Measurements from ENCODE around the gene OXER1. TPM values are rescaled to one million over a fixed set of nuclear protein-coding genes. Genes with fewer than 3 reads are reported as not detected.

Gene OXER1
- total and polyA plus RNA-seq, 2 of the 13 experiments (the other 11 are each of a cell fraction or from before 2014, with no cell fraction given): 8.0 to 9.0 TPM

- TF ChIP-seq ZBTB33 (CRISPR knock-in tag; IDR thresholded peaks at IDR 0.05) (no peak), HOXA5 (CRISPR knock-in tag; IDR thresholded peaks at IDR 0.05) (peak; percentile 92), NFE2L1 (CRISPR knock-in tag; IDR thresholded peaks at IDR 0.05; ENCODE audit: borderline replicate concordance) (no peak; the same call in 1 of the 2 replicates), ZNF12 (CRISPR knock-in tag; IDR thresholded peaks at IDR 0.05) (peak; percentile 93), SP1 (IDR thresholded peaks at IDR 0.05) (no peak), SP1 (CRISPR knock-in tag; IDR thresholded peaks at IDR 0.05) (peak; percentile 39), KDM1A (CRISPR knock-in tag; IDR thresholded peaks at IDR 0.05) (peak; percentile 68; the same call in 1 of the 2 replicates), HNF4G (IDR thresholded peaks at IDR 0.05; ENCODE audit: borderline replicate concordance, low read depth, low read length) (peak; percentile 20; the same call in 1 of the 2 replicates), HNF4G (CRISPR knock-in tag; IDR thresholded peaks at IDR 0.05; ENCODE audit: borderline replicate concordance, low read depth) (peak; percentile 82), MEIS2 (CRISPR knock-in tag; IDR thresholded peaks at IDR 0.05) (peak; percentile 89), FOXP1 (IDR thresholded peaks at IDR 0.05) (no peak), FOXP1 (CRISPR knock-in tag; IDR thresholded peaks at IDR 0.05) (0 out of 2 replicates have a peak, but pooled peaks have one; percentile 38), ZNF660 (CRISPR knock-in tag; IDR thresholded peaks at IDR 0.05; ENCODE audit: borderline replicate concordance, low read depth) (peak; percentile 41; the same call in 1 of the 2 replicates), BRCA1 (CRISPR knock-in tag; IDR thresholded peaks at IDR 0.05) (peak; percentile 96; the same call in 1 of the 2 replicates), SAP130 (CRISPR knock-in tag; IDR thresholded peaks at IDR 0.05; ENCODE audit: low read depth) (peak; percentile 73), PRPF4 (IDR thresholded peaks at IDR 0.05; ENCODE audit: low read depth, low read length, poor library complexity, severe bottlenecking) (peak; percentile 70), NONO (IDR thresholded peaks at IDR 0.05) (no peak), NONO (CRISPR knock-in tag; conservative IDR thresholded peaks at IDR 0.05) (peak; percentile 99), HOXA9 (CRISPR knock-in tag; IDR thresholded peaks at IDR 0.05; ENCODE audit: borderline replicate concordance) (peak; percentile 97), TBP (CRISPR knock-in tag; IDR thresholded peaks at IDR 0.05) (no peak; the same call in none of the 2 replicates)
- TF ChIP-seq, protein P1, sequence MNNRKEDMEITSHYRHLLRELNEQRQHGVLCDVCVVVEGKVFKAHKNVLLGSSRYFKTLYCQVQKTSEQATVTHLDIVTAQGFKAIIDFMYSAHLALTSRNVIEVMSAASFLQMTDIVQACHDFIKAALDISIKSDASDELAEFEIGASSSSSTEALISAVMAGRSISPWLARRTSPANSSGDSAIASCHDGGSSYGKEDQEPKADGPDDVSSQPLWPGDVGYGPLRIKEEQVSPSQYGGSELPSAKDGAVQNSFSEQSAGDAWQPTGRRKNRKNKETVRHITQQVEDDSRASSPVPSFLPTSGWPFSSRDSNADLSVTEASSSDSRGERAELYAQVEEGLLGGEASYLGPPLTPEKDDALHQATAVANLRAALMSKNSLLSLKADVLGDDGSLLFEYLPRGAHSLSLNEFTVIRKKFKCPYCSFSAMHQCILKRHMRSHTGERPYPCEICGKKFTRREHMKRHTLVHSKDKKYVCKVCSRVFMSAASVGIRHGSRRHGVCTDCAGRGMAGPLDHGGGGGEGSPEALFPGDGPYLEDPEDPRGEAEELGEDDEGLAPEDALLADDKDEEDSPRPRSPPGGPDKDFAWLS (CRISPR knock-in tag; IDR thresholded peaks at IDR 0.05; ENCODE audit: borderline replicate concordance): peak; percentile 36; the same call in 1 of the 2 replicates
- TF ChIP-seq, protein P2, sequence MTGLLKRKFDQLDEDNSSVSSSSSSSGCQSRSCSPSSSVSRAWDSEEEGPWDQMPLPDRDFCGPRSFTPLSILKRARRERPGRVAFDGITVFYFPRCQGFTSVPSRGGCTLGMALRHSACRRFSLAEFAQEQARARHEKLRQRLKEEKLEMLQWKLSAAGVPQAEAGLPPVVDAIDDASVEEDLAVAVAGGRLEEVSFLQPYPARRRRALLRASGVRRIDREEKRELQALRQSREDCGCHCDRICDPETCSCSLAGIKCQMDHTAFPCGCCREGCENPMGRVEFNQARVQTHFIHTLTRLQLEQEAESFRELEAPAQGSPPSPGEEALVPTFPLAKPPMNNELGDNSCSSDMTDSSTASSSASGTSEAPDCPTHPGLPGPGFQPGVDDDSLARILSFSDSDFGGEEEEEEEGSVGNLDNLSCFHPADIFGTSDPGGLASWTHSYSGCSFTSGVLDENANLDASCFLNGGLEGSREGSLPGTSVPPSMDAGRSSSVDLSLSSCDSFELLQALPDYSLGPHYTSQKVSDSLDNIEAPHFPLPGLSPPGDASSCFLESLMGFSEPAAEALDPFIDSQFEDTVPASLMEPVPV (CRISPR knock-in tag; IDR thresholded peaks at IDR 0.05): peak; percentile 98
- TF ChIP-seq, protein P3, sequence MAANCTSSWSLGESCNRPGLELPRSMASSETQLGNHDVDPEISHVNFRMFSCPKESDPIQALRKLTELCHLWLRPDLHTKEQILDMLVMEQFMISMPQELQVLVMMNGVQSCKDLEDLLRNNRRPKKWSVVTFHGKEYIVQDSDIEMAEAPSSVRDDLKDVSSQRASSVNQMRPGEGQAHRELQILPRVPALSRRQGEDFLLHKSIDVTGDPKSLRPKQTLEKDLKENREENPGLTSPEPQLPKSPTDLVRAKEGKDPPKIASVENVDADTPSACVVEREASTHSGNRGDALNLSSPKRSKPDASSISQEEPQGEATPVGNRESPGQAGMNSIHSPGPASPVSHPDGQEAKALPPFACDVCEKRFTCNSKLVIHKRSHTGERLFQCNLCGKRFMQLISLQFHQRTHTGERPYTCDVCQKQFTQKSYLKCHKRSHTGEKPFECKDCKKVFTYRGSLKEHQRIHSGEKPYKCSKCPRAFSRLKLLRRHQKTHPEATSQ (CRISPR knock-in tag; IDR thresholded peaks at IDR 0.05; ENCODE audit: borderline replicate concordance): peak; percentile 94
These were observed 46.4 kb upstream of the OXER1 start (continued) for GRCh38 chr2:42810121-42810970.
